HL-60 (cell line): Measurements from ENCODE around the gene SPSB3.
A peak's percentile ranks its signal among the peaks of the same experiment; 100 is the strongest.

Source experiments
- DNase-seq, 2 experiments: peaks; one replicate each; pipeline ENCODE4 v3.0.0-alpha.2; 2010 to 2020; ENCODE audit warnings: low read depth in 1 of 2, low spot score in 1 of 2
- H3K27ac ChIP-seq: fragments of 250-450 bp; sonication (Bioruptor Pico); replicated peaks from 2 replicates; pipeline ENCODE4 v1.5.1; 2020; ENCODE audit warnings: mild to moderate bottlenecking, moderate library complexity
- H3K27me3 ChIP-seq: fragments of 250-450 bp; sonication (Bioruptor Pico); 2 replicates; pipeline ENCODE4 v1.5.1; 2021; ENCODE audit warnings: mild to moderate bottlenecking, moderate library complexity; ENCODE audit not compliant: insufficient read depth, poor library complexity, severe bottlenecking
- H3K4me3 ChIP-seq: replicated peaks from 2 replicates; pipeline ENCODE4 v1.5.1; 2011; ENCODE audit warnings: mild to moderate bottlenecking, control low read depth, low read length; ENCODE audit not compliant: insufficient read depth
- CTCF ChIP-seq: IDR thresholded peaks from one replicate; pipeline ENCODE4 v1.5.1; 2011; ENCODE audit warnings: low read length, control low read depth, inconsistent platforms; ENCODE audit not compliant: insufficient read depth
- GABPA ChIP-seq: IDR thresholded peaks from 2 replicates; pipeline ENCODE4 v1.6.1; 2012; ENCODE audit warnings: low read depth
- POLR2AphosphoS5 ChIP-seq: IDR thresholded peaks from 2 replicates; pipeline ENCODE4 v1.6.1; 2012; ENCODE audit warnings: low read depth
- REST ChIP-seq: IDR thresholded peaks from 2 replicates; pipeline ENCODE4 v1.6.1; 2012; ENCODE audit warnings: low read depth; ENCODE audit not compliant: insufficient replicate concordance
- SPI1 ChIP-seq: IDR thresholded peaks from 2 replicates; pipeline ENCODE4 v1.6.1; 2012; ENCODE audit warnings: low read depth, mild to moderate bottlenecking, borderline replicate concordance

Gene SPSB3

GRCh38 chr16:1828645-1829410, 46.5 kb upstream of the SPSB3 start:
- no peak overlapping the region; the same call in 1 of the 2 replicates for H3K4me3 ChIP-seq
- no peaks in the 10 kb centered on the region for H3K27me3 ChIP-seq
- peak in 1 of 2 experiments; percentile 24 for DNase-seq
- TF ChIP-seq REST (no peak), GABPA (no peak), POLR2AphosphoS5 (no peak), SPI1 (no peak), CTCF (no peak)
- H3K27ac ChIP-seq = no peak overlapping the region

- no peaks in the 10 kb centered on the region for H3K27me3 ChIP-seq
- peak; percentile 21 for TF ChIP-seq REST
- TF ChIP-seq GABPA = no peak
- peak; percentile 82 for TF ChIP-seq POLR2AphosphoS5
- peak within 1 kb of the TSS; percentile 89 for H3K4me3 ChIP-seq
- H3K27ac ChIP-seq = peak within 1 kb of the TSS; percentile 87
- DNase-seq = peak; percentile 93 to 94
Measured at GRCh38 chr16:1826691-1827573, 44.6 kb upstream of the SPSB3 start, which contains the start of the genes FAHD1 and HAGH. Gene FAHD1 (plus strand): TSS chr16:1827206. CDS start chr16:1827239, 33 bp downstream. Gene HAGH (minus strand): TSS chr16:1826825. CDS start chr16:1826787, 38 bp downstream.

- peak overlapping the region; percentile 15; the same call in 1 of the 2 replicates for H3K27ac ChIP-seq
- TF ChIP-seq CTCF = no peak
- TF ChIP-seq SPI1 = no peak
- TF ChIP-seq POLR2AphosphoS5 = no peak
- TF ChIP-seq GABPA = no peak
- no peak for TF ChIP-seq REST
- DNase-seq = peak; percentile 60 to 63
- peak overlapping the region; percentile 89 for H3K4me3 ChIP-seq
- no peaks in the 10 kb centered on the region for H3K27me3 ChIP-seq
Measured at GRCh38 chr16:1825864-1826690, 43.7 kb upstream of the SPSB3 start.
